ENCODE data around the gene HELQ.

DNA sequence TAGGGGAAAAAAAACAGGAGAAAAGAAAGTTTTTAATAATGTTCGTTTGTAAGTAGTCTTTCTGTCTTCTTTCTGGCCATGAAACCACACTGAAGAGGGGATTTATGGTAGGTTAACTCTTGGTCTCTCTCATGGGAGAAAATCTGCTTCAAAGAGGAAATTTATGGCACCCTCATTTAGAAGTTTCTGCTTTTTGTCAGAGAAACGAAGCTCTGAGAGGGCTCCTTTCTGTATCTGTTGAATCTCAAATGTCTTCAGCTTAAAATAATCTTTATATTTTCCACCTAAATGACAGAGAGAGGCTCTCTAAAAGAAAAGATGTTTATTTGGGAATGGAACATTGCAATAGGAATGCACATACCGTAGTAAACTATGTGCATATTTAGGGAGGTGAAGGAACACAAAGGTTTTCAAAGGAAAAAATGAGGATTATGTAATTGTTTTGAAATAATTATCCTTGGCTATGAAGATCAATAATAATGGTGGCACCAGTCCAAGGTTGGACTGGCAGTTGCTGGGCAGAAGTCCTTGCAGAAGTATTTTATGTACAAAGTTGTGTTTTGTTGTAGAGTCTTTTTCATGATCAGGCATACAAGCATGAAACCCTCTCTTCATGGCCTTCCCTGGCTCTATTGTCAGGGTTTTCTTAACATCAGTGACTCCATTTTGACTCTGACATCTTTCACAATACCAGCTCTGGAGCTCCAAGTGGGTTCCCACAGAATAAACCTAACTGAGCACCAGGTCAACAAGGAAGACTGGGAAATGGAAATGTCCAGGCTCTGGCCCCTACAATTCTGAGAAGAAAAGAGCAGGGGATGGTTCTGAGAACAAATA, 67.9 kb downstream of the HELQ start:
- TF ChIP-seq EZH2 (IDR thresholded peaks at IDR 0.05) (no peak), POLR2AphosphoS5 (IDR thresholded peaks at IDR 0.05; ENCODE audit: borderline replicate concordance, low read depth, low read length) (no peak), FOXP2 (optimal IDR thresholded peaks at IDR 0.05; ENCODE audit: control extremely low read depth, extremely low read length, insufficient read depth) (no peak)

Measured in SK-N-MC (cell line).